ENCODE data around the gene SMIM28.

Gene SMIM28

DNA sequence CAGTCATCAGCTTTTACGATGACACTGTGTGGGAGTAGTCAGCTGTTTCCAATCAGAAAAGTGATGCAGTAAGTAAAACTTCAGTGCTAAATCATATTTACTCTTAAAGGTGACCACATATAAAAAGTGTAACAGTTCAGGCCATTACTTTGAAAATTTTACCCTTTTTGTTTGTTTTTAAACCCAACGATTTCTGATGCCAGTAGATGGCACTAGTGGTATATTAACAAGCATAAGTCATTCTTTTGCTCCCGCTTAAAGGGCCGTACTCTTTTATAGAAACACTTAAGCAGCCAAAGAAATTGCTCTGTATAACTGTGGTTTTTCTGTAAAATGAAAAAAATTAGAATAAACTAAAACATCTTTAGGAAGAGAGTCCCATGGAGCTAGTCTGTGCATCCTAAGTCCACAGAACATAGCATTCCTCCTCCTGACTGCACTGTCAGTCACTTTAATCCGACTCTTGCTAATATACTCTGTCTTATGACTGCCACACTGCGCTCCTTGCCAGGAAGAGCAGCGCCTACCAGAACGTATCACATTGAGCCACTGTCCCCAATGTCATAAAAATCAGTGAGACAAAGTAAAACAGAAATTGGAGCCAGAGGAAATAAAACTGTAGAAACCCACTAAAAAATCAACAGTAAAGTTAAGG lies 51.4 kb downstream of the SMIM28 start:
- 0 out of 2 replicates have a peak, but pooled peaks have one; percentile 5 for TF ChIP-seq POLR2AphosphoS5 (IDR thresholded peaks at IDR 0.05; ENCODE audit: low read depth, low read length)
- no peak for TF ChIP-seq FOXP2 (optimal IDR thresholded peaks at IDR 0.05; ENCODE audit: borderline replicate concordance, extremely low read depth, extremely low read length, insufficient read depth)

DNA sequence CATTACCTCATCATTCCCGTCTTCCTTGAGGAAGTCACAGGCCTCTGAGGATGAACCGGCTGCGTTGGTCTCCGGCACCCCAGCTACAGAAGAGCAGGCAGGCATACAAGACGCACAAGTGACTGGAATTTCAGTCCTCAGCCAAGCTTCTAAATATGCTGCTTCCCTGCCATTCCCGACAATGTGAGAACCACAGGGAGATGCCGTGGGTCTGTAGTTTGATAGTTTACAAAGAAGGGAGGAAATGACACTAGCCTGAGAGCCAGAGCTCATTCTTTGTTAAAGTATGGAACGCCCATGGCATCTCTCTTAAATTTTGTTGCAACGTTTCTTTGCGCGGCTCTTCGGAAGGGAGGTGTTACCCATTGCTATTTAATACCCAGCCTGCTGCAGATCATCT lies 52.1 kb downstream of the SMIM28 start:
- TF ChIP-seq POLR2AphosphoS5 (IDR thresholded peaks at IDR 0.05; ENCODE audit: low read depth, low read length) (no peak; the same call in 1 of the 2 replicates), SIN3A (IDR thresholded peaks at IDR 0.05; ENCODE audit: borderline replicate concordance, insufficient read depth, low read length) (no peak), FOXP2 (optimal IDR thresholded peaks at IDR 0.05; ENCODE audit: borderline replicate concordance, extremely low read depth, extremely low read length, insufficient read depth) (no peak), TAF1 (IDR thresholded peaks at IDR 0.05; ENCODE audit: borderline replicate concordance, insufficient read depth, low read length) (no peak)
- TF ChIP-seq, protein P1, sequence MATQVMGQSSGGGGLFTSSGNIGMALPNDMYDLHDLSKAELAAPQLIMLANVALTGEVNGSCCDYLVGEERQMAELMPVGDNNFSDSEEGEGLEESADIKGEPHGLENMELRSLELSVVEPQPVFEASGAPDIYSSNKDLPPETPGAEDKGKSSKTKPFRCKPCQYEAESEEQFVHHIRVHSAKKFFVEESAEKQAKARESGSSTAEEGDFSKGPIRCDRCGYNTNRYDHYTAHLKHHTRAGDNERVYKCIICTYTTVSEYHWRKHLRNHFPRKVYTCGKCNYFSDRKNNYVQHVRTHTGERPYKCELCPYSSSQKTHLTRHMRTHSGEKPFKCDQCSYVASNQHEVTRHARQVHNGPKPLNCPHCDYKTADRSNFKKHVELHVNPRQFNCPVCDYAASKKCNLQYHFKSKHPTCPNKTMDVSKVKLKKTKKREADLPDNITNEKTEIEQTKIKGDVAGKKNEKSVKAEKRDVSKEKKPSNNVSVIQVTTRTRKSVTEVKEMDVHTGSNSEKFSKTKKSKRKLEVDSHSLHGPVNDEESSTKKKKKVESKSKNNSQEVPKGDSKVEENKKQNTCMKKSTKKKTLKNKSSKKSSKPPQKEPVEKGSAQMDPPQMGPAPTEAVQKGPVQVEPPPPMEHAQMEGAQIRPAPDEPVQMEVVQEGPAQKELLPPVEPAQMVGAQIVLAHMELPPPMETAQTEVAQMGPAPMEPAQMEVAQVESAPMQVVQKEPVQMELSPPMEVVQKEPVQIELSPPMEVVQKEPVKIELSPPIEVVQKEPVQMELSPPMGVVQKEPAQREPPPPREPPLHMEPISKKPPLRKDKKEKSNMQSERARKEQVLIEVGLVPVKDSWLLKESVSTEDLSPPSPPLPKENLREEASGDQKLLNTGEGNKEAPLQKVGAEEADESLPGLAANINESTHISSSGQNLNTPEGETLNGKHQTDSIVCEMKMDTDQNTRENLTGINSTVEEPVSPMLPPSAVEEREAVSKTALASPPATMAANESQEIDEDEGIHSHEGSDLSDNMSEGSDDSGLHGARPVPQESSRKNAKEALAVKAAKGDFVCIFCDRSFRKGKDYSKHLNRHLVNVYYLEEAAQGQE (IDR thresholded peaks at IDR 0.05; ENCODE audit: insufficient read depth in 1 of 2, low read depth in 2 of 2, low read length in 2 of 2): no peak

DNA sequence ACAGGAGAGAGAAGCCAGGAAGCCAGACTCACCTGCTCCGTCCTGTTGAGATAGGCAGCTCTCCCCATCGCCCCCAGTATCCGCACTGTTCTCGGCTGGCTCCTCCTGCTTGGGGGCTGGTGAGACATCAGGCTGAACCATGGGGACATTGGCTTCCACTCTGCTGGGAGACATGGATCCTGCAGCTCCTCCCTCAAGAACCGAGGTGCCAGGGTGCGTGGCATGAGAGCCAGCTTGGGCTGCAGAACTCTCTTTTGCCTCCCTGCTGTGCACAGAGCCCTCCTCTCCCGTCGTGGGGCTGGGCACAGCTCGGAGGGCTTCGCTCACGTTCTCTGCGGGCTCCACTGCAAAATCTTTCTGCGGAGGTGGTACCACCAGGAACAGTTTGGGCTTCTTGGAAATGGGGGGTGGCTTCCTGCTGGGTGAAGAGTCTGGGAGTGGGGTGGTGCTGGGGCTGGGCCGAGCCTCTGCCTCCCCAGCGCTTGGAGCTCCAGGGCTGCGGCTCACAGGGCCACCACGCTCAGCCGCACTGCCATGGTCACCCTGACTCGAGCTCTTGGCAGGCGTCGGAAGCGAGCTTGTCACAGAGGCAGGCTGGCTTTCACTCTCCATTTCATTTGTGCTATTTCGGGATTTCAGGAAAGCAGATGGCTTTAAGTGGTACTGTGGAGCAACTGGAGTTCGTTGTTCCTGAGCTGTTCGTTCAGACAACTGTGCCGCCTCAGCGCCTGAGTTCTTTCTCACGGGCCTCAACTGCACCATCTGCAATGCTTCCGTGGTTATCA lies 52.8 kb downstream of the SMIM28 start:
- TF ChIP-seq TAF1 (IDR thresholded peaks at IDR 0.05; ENCODE audit: borderline replicate concordance, insufficient read depth, low read length): no peak
- TF ChIP-seq POLR2AphosphoS5 (IDR thresholded peaks at IDR 0.05; ENCODE audit: low read depth, low read length): peak; percentile 6; the same call in 1 of the 2 replicates
- TF ChIP-seq, protein P1 (IDR thresholded peaks at IDR 0.05; ENCODE audit: insufficient read depth in 1 of 2, low read depth in 2 of 2, low read length in 2 of 2): no peak
- no peak for TF ChIP-seq SIN3A (IDR thresholded peaks at IDR 0.05; ENCODE audit: borderline replicate concordance, insufficient read depth, low read length)

DNA sequence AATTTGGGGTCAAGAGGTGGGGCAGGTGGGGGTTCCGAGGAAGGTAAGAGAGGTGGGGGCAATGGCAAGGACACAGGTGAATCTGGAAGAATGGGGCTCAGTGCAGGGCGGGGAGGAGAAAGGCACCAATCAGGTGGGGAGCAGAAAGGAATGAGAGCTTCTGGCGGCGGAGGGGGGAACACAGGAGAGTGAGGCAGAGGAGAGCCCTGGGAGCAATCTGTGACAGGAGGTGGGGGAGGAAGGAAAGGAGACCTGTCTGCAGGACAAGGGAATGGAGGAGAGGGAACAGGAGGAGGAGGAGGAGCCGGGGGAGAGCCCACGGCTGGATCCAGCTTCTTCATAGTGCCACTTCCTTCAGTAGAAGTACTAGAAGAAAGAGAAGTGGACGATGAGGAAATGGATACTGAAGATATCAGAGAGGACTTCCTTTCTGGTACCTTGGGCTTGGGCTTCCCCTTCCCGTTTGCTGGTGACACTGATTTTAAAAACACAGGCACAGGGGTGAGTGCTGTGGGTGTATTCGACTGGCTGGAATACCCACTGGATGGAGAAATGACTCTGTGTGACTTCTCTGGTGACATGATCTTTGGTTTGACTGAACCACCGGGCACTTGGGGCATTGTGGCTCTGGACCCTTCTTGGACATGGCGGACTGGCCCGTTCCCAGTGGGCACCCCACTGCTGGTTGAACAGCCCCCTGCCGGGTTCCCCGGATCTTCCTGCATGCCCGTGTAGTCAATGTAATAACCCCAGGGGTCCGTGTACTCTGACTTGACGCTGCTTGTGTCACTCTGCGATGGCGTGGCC lies 53.8 kb downstream of the SMIM28 start:
- TF ChIP-seq, protein P1 (IDR thresholded peaks at IDR 0.05; ENCODE audit: insufficient read depth in 1 of 2, low read depth in 2 of 2, low read length in 2 of 2): no peak
- TF ChIP-seq FOXP2 (optimal IDR thresholded peaks at IDR 0.05; ENCODE audit: borderline replicate concordance, extremely low read depth, extremely low read length, insufficient read depth): no peak

DNA sequence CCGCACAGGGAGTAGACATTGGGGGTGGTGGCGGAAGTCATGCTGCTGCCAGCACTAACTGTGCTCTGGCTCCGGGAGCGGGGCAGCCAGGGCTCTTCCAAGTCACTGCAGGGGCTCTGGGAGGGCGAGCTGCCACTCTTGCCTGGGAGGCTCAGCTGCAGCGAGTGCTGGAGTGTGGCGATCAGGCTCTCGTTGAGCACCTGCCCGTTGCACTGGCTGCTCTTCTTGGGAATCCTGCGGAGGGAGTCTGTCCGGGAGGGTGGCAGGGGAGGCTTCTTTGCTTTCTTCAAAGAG lies 54.3 kb downstream of the SMIM28 start:
- TF ChIP-seq FOXP2 (optimal IDR thresholded peaks at IDR 0.05; ENCODE audit: borderline replicate concordance, extremely low read depth, extremely low read length, insufficient read depth) (no peak), POLR2AphosphoS5 (IDR thresholded peaks at IDR 0.05; ENCODE audit: low read depth, low read length) (0 out of 2 replicates have a peak, but pooled peaks have one; percentile 7)
